ENCODE data around the gene ATP5MK. TPM values are rescaled to one million over a fixed set of nuclear protein-coding genes. Genes with fewer than 3 reads are reported as not detected.
"Not testable (repeated sequence)": the region's sequence is repeated elsewhere in the genome, so short reads cannot be mapped to it uniquely, and the experiment has no call there.

The ATP5MK gene
- total RNA-seq, 1 experiment from 2014 or later: 335 TPM

GRCh38 chr10:103355906-103356599 is 40.2 kb downstream of the ATP5MK start:
- H3K4me1 Mint-ChIP-seq: peaks cover 0 to 6% of the 10 kb centered on the region in 2 experiments; a peak in 2 of 4 replicates
- Histone ChIP-seq H3K18ac (ENCODE audit: insufficient read length, low read depth, low read length) (no peak overlapping the region), H2BK120ac (ENCODE audit: low read depth, low read length, poor library complexity, severe bottlenecking) (no peak overlapping the region), H4K20me1 (ENCODE audit: control insufficient read depth, insufficient read depth, insufficient read length) (no peaks in the 10 kb centered on the region), H3K23me2 (ENCODE audit: insufficient read length, low read depth, low read length, poor library complexity, severe bottlenecking) (no peaks in the 10 kb centered on the region), H3K27ac (ENCODE audit: insufficient read length, low read depth, low read length) (no peak overlapping the region), H3K23ac (ENCODE audit: insufficient read length, low read depth, low read length) (no peak overlapping the region), H4K5ac (ENCODE audit: insufficient read length, low read depth, low read length) (no peak overlapping the region), H2BK15ac (ENCODE audit: low read depth, low read length) (no peak overlapping the region), H3K9me3 (ENCODE audit: control insufficient read depth, low read depth, low read length) (no peaks in the 10 kb centered on the region), H2AK5ac (ENCODE audit: insufficient read length, low read length) (no peak overlapping the region), H3K4me2 (ENCODE audit: insufficient read depth, insufficient read length, low read length) (no peak overlapping the region), H3K4me1 (ENCODE audit: insufficient read depth, low read length) (no peaks in the 10 kb centered on the region), H2BK20ac (ENCODE audit: low read depth, low read length, poor library complexity, severe bottlenecking) (no peak overlapping the region), H3T11ph (ENCODE audit: low read length) (no peak overlapping the region), H2BK5ac (ENCODE audit: insufficient read length, low read length) (no peak overlapping the region), H3K4ac (ENCODE audit: low read depth, low read length) (no peak overlapping the region), H3K9ac (ENCODE audit: extremely low read depth, insufficient read length, low read length) (no peak overlapping the region), H3K79me2 (ENCODE audit: insufficient read depth, low read length) (no peaks in the 10 kb centered on the region), H3K79me1 (ENCODE audit: insufficient read depth, low read depth, low read length, poor library complexity, severe bottlenecking) (no peaks in the 10 kb centered on the region), H2BK12ac (ENCODE audit: insufficient read length, low read depth, low read length) (no peak overlapping the region), H3K27me3 (ENCODE audit: insufficient read depth, low read length) (no peaks in the 10 kb centered on the region), H2AFZ (ENCODE audit: low read length) (no peak overlapping the region), H3K56ac (ENCODE audit: insufficient read length, low read depth, low read length) (no peak overlapping the region), H4K8ac (replicated peaks; ENCODE audit: insufficient read length, low read depth, low read length) (no peak overlapping the region), H4K91ac (ENCODE audit: insufficient read length, low read depth, low read length) (no peak overlapping the region), H3K14ac (ENCODE audit: insufficient read depth, low read length) (no peak overlapping the region)
- no CpG with 5 or more reads among the region's 5 CpGs for WGBS (ENCODE audit: extremely low coverage, insufficient read length, low lambda C conversion rate)
- no peak overlapping the region for H3K27ac Mint-ChIP-seq
- no peaks in the 10 kb centered on the region for H3K27me3 Mint-ChIP-seq (ENCODE audit: low read depth)
- DNase-seq: no peak
- H3K36me3 Mint-ChIP-seq (ENCODE audit: insufficient read depth in 1 of 3, low read depth in 3 of 3): no peaks in the 10 kb centered on the region
- no peaks in the 10 kb centered on the region; a peak in 1 of 5 replicates for H3K9me3 Mint-ChIP-seq
- TF ChIP-seq CTCF (conservative IDR thresholded peaks at IDR 0.05): no peak
- H3K4me3 Mint-ChIP-seq: no peak overlapping the region

GRCh38 chr10:103354567-103354966 is 41.7 kb downstream of the ATP5MK start:
- not testable (repeated sequence) for H3K27me3 ChIP-seq (ENCODE audit: insufficient read depth, low read length); H3K56ac ChIP-seq (ENCODE audit: insufficient read length, low read depth, low read length); H3K36me3 Mint-ChIP-seq (ENCODE audit: insufficient read depth in 1 of 3, low read depth in 3 of 3); DNase-seq; H3K79me1 ChIP-seq (ENCODE audit: insufficient read depth, low read depth, low read length, poor library complexity, severe bottlenecking); H3K9me3 Mint-ChIP-seq; H3K9ac ChIP-seq (ENCODE audit: extremely low read depth, insufficient read length, low read length); H3K14ac ChIP-seq (ENCODE audit: insufficient read depth, low read length); H2AFZ ChIP-seq (ENCODE audit: low read length); H3K4me2 ChIP-seq (ENCODE audit: insufficient read depth, insufficient read length, low read length); H3K23me2 ChIP-seq (ENCODE audit: insufficient read length, low read depth, low read length, poor library complexity, severe bottlenecking); H3T11ph ChIP-seq (ENCODE audit: low read length); H3K4ac ChIP-seq (ENCODE audit: low read depth, low read length); H2BK5ac ChIP-seq (ENCODE audit: insufficient read length, low read length); H3K4me3 Mint-ChIP-seq; H3K18ac ChIP-seq (ENCODE audit: insufficient read length, low read depth, low read length); H3K9me3 ChIP-seq (ENCODE audit: control insufficient read depth, low read depth, low read length); H3K27ac Mint-ChIP-seq; H4K8ac ChIP-seq (replicated peaks; ENCODE audit: insufficient read length, low read depth, low read length); H2BK20ac ChIP-seq (ENCODE audit: low read depth, low read length, poor library complexity, severe bottlenecking); H2BK120ac ChIP-seq (ENCODE audit: low read depth, low read length, poor library complexity, severe bottlenecking); H3K27me3 Mint-ChIP-seq (ENCODE audit: low read depth); H4K91ac ChIP-seq (ENCODE audit: insufficient read length, low read depth, low read length); H3K4me1 ChIP-seq (ENCODE audit: insufficient read depth, low read length); H2AK5ac ChIP-seq (ENCODE audit: insufficient read length, low read length); H3K23ac ChIP-seq (ENCODE audit: insufficient read length, low read depth, low read length); H3K79me2 ChIP-seq (ENCODE audit: insufficient read depth, low read length); H2BK15ac ChIP-seq (ENCODE audit: low read depth, low read length); H2BK12ac ChIP-seq (ENCODE audit: insufficient read length, low read depth, low read length); H4K20me1 ChIP-seq (ENCODE audit: control insufficient read depth, insufficient read depth, insufficient read length); H3K27ac ChIP-seq (ENCODE audit: insufficient read length, low read depth, low read length); H4K5ac ChIP-seq (ENCODE audit: insufficient read length, low read depth, low read length)
- H3K4me1 Mint-ChIP-seq: peaks cover 0 to 10% of the 10 kb centered on the region in 2 experiments; a peak in 2 of 4 replicates
- WGBS (ENCODE audit: extremely low coverage, insufficient read length, low lambda C conversion rate): no CpG with 5 or more reads among the region's 4 CpGs
